ENCODE measurements around the gene DMC1.
"Not testable (repeated sequence)": the region's sequence is repeated elsewhere in the genome, so short reads cannot be mapped to it uniquely, and the experiment has no call there.

DMC1 gene

GRCh38 chr22:38497869-38498268 is 72.1 kb downstream of the DMC1 start:
- no peak for FAIRE-seq

DNA sequence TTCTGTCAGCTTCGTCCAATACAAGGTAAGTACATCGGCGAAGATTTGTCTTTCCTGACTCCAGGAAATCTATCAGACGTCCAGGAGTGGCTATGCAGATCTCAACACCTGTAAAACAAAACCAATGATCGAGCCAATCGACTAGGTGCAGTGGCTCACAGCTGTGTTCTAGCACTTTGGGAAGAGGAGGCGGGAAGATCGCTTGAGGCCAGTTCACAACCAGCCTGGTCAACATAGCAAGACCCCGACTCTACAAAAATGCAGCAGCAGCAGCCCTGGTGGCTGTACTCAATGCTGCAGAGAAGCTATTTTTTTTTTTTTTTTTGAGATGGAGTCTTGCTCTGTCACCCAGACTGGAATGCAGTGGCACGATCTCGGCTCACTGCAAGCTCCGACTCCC is 75.0 kb downstream of the DMC1 start:
- no peak for FAIRE-seq

DNA sequence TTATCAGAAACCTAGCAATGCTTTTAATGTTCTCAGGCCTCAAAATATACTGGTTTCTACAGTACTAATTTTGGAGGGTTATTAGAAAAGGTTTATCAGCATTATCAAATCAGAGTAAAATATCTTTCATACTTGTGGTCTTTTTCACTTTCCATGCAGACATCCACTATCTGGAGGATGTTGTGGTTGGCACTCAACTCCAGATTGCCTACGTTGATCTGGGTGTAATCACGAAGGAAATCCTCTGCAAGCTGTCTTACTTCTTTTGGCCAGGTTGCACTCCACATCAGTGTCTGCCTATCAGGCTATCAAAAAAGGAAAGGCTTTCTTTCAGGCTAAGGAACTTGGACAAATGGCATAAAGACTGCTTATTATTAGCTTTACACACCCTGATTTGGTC is 75.5 kb downstream of the DMC1 start:
- no peak for FAIRE-seq

DNA sequence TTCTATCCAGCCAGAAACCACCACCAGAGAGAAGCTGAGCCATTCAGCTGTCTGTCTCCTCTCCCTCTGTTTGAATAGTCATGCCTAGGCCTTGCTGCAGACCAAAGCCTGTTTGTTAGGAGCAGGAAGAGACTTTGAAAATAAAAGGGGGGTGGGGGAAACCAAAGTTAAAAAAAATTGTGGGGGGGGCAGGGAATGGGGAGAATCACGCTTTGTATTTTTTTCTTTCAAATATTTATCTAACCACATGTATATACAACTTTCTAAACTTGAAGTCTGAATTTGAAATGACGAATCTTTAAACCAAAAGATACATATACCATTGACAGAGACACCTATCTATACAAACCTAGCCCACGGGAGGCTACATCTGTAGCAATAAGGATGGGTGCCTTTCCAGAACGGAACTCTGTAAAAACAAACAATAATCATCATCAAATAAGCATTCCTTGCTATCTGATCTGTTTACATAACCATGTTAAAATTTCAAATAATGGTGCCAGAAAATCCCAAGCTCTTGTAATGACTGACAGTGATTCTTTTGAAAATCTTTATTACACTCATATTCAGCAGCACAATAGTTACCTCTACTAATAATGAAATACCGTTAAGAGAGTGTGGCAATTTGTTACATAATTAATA is 78.2 kb downstream of the DMC1 start:
- no peak for FAIRE-seq

- FAIRE-seq, result no peak
These were observed 79.1 kb downstream of the DMC1 start for GRCh38 chr22:38490915-38491314.

DNA sequence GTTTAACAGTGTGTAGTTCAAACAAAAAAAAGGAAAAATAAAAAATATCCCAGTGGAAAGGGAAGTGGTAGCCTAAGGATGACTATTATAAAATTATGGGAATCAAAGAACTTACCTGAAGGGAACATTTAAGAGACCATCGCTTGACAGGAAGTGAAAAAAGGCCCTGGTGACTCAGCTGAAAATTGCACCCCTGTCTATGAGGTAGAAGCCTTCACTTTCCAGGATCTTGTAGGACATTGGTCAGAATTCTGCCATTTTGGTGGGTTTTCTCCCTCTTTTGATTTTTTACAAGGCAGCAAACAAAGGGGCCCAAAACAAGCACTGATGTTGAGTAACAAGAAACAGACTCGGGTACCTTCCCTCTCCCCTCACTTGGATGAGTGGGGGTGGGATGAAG is 79.5 kb downstream of the DMC1 start:
- FAIRE-seq, result no peak

- FAIRE-seq, result no peak
These were observed 80.3 kb downstream of the DMC1 start for GRCh38 chr22:38489561-38490145.

DNA sequence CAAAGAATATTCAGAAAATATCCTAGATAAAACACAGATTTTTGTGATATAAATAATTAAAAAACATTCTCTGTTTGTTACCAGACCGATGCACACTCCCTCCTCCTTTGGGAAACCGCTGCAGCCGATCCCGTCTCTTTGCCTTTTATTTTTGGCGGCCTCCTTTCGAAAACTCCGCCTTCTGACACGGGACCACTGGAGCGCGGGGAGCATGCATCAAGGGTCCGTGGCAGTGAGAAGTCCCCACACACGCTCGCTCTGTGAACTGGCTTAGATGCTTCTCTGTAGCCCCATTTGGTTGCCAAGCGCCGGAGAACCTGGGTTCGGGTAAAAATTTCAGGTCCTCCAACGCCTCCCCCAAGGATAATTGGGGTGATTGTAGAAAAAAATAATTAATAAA is 80.8 kb downstream of the DMC1 start:
- no peak for FAIRE-seq

GRCh38 chr22:38487946-38488345 is 82.0 kb downstream of the DMC1 start:
- FAIRE-seq, result no peak

DNA sequence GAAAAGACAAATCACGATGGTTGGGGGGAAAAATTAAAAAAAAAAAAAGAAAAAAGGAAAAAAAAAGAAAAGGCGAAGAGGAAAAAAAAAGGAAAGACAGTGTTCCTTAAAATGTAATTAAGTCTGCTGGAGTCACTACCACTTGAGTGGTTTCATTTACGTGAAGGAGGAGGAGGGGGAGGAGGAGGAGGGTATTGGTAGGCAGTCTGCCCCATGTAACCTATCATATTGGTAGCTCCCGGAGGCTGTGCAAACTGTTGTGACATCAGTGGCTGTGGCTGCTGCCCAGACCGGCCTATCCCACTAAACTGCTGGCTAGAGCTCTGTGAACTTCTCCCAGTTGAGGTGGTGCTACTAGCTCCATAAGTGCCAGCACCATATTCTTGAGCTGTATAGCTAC is 84.2 kb downstream of the DMC1 start:
- FAIRE-seq, result peak; percentile 53

DNA sequence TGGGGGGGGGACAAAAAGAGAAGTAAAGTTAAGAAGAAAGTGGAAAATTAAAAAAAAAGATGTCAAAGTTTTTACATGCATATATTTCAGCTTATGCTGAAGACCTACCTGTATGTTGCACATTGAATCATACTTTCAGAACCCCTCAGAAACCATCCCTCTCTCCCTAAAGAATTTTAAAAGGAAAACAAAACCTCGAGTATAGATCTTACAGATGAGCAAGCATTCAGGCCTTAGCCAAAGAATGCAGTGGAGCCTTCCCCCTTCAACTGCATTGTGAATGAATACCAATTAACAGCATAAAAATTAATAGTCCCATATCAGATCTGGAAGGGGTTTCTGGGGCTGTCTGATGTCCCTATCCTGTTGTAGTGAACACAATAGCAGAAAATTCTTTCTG is 85.7 kb downstream of the DMC1 start:
- no peak for FAIRE-seq

GRCh38 chr22:38482662-38483308 is 87.2 kb downstream of the DMC1 start:
- FAIRE-seq, result no peak

- FAIRE-seq, result no peak
These were observed 88.1 kb downstream of the DMC1 start for GRCh38 chr22:38481871-38482332.

DNA sequence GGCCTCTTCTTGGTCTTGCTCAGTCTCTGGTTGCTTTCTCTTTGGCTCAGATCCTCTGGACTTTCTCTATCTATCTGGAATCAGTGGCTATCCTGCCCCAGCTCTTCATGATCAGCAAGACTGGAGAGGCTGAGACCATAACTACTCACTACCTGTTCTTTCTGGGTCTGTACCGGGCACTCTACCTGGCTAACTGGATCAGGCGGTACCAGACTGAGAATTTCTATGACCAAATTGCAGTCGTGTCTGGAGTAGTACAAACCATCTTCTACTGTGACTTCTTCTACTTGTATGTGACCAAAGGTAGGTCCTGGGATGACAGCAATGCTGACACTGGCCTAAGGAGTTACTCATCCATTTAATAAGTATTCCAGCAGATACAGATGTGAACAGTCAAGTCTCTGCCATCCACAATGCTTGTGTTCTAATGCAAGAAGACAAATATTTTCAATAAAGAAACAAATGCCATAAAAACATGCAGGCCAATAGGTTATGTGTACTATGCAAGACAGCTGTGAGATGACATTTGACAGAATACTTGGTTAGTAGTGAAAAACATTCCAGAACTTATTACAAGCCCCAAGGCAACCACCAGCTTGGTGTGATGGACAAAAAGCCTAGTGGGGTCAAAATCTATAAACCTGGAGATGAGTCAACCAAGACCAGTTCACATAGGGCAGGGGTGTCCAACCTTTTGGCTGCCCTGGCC is 88.7 kb downstream of the DMC1 start:
- no peak for FAIRE-seq

DNA sequence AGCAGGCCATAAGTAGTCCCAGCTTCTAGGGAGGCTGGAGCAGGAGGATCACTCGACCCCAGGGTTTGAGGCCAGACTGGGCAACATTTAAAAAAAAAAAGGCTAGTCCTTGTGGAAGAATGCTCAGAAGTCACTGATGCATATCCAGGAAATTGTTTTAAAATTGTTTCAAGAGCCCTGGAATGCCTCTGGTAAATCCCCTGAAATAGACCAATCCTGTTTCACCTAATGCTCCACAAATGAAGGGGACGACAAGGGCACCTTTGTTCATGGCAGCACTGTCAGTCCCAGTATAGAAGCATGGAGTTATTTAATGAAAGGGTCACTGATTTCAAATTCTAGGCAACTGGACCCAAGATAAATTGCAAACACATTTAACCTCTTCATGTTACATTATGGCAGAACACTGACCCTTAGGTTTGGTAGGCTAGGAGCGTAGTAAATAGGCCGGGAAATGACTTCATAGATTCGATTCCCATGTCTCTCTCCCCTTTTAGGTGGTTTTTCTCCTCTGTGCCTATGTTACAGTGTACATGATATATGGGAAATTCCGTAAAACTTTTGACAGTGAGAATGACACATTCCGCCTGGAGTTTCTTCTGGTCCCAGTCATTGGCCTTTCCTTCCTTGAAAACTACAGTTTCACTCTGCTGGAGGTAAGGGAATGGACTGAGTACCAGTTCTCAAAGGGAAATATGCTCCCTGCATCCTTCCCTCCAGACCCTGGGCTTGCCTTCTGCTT is 90.7 kb downstream of the DMC1 start:
- peak; percentile 92 for FAIRE-seq

GRCh38 chr22:38477585-38477984 is 92.4 kb downstream of the DMC1 start:
- FAIRE-seq, result no peak

- FAIRE-seq, result no peak
These were observed 95.9 kb downstream of the DMC1 start for GRCh38 chr22:38474003-38474607.

GRCh38 chr22:38471237-38471636 is 98.7 kb downstream of the DMC1 start:
- FAIRE-seq, result no peak

DNA sequence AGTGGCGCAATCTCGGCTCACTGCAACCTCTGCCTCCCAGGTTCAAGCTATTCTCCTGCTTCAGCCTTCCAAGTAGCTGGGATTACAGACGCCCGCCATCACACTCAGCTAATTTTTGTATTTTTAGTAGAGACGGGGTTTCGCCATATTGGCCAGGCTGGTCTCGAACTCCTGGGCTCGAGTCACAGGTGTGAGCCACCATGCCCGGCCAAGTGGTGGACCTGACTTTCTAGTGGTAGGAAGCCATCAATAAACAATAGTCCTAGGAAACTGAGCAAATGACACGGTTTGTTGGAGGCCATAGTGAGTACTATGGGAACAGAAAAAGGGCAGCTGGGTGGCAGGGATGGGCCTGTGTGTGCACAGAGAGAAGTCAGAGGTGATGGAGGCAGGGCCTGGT is 99.8 kb downstream of the DMC1 start:
- not testable (repeated sequence) for FAIRE-seq

- FAIRE-seq, result no peak
These were observed 100.6 kb downstream of the DMC1 start for GRCh38 chr22:38469306-38469781.

All from G401.6 (cell line).